K562 (cell line): ENCODE results near the gene DPP3.
"Not testable (repeated sequence)": the region's sequence is repeated elsewhere in the genome, so short reads cannot be mapped to it uniquely, and the experiment has no call there.

Experiments
- CTCF ChIP-seq, 3 experiments: IDR thresholded peaks in 2 of 3; conservative IDR thresholded peaks in 1 of 3; 2 replicates each; pipeline ENCODE4 v1.5.1; 2011 to 2012; ENCODE audit warnings: low read length in 3 of 3, mild to moderate bottlenecking in 3 of 3, control low read depth in 2 of 3, improper control_type of control experiment in 1 of 3, inconsistent platforms in 1 of 3, low read depth in 1 of 3, mixed read lengths in 1 of 3, moderate library complexity in 1 of 3; ENCODE audit not compliant: insufficient read depth in 2 of 3
- DPF2 ChIP-seq: fragments of 450-650 bp; IDR thresholded peaks from 2 replicates; pipeline ENCODE4 v1.6.1; 2016
- ZNF717 ChIP-seq: fragments of 250-450 bp; sonication (Bioruptor Pico); IDR thresholded peaks from 2 replicates; pipeline ENCODE4 v1.5.0; 2021
- TF ChIP-seq, protein P1 (sequence below): fragments of 450-650 bp; IDR thresholded peaks from 2 replicates; pipeline ENCODE4 v1.6.1; 2016

DNA sequence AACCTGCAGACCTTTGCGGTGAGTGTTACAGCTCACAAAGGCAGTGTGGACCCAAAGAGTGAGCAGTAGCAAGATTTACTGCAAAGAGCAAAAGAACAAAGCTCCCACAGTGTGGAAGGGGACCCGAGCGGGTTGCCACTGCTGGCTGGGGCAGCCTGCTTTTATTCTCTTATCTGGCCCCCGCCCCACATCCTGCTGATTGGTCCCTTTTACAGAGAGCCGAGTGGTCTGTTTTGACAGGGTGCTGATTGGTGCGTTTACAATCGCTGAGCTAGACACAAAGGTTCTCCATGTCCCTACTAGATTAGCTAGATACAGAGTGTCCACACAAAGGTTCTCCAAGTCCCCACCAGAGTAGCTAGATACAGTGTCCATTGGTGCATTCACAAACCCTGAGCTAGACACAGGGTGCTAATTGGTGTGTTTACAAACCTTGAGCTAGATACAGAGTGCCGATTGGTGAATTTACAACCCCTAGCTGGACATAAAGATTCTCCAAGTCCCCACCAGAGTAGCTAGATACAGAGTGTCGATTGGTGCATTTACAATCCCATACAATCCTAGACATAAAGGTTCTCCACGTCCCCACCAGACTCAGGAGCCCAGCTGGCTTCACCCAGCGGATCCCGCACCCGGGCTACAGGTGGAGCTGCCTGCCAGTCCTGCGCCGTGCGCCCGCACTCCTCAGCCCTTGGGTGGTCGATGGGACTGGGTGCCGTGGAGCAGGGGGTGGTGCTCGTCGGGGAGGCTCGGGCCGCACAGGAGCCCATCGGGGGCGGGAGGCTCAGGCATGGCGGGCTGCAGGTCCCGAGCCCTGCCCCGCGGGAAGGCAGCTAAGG lies 39.9 kb upstream of the DPP3 start:
- not testable (repeated sequence) for TF ChIP-seq ZNF717 (CRISPR knock-in tag); CTCF (IDR thresholded peaks at IDR 0.05 in 2 of 3, conservative IDR thresholded peaks at IDR 0.05 in 1 of 3; ENCODE audit: insufficient read depth in 2 of 3, low read depth in 1 of 3, low read length in 3 of 3); DPF2
- TF ChIP-seq, protein P1, sequence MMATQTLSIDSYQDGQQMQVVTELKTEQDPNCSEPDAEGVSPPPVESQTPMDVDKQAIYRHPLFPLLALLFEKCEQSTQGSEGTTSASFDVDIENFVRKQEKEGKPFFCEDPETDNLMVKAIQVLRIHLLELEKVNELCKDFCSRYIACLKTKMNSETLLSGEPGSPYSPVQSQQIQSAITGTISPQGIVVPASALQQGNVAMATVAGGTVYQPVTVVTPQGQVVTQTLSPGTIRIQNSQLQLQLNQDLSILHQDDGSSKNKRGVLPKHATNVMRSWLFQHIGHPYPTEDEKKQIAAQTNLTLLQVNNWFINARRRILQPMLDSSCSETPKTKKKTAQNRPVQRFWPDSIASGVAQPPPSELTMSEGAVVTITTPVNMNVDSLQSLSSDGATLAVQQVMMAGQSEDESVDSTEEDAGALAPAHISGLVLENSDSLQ = not testable (repeated sequence)
